GM21576 (cell line): ENCODE data around the gene STOML2.

Experiments used
- ATAC-seq: cut with Tn5 transposase; IDR thresholded peaks from one replicate; pipeline ENCODE4 v1.9.1; 2021; ENCODE audit warnings: mild to moderate bottlenecking, moderate library complexity; ENCODE audit not compliant: unreplicated experiment

STOML2 gene

GRCh38 chr9:35072461-35073278, 30.3 kb downstream of the STOML2 start, which contains the start of gene VCP:
VCP (minus strand) TSS chr9:35072625; CDS start chr9:35072353, 272 bp downstream.
- peak; percentile 87 for ATAC-seq

- ATAC-seq, result peak; percentile 48
These were observed 31.0 kb downstream of the STOML2 start for GRCh38 chr9:35071814-35072460.

DNA sequence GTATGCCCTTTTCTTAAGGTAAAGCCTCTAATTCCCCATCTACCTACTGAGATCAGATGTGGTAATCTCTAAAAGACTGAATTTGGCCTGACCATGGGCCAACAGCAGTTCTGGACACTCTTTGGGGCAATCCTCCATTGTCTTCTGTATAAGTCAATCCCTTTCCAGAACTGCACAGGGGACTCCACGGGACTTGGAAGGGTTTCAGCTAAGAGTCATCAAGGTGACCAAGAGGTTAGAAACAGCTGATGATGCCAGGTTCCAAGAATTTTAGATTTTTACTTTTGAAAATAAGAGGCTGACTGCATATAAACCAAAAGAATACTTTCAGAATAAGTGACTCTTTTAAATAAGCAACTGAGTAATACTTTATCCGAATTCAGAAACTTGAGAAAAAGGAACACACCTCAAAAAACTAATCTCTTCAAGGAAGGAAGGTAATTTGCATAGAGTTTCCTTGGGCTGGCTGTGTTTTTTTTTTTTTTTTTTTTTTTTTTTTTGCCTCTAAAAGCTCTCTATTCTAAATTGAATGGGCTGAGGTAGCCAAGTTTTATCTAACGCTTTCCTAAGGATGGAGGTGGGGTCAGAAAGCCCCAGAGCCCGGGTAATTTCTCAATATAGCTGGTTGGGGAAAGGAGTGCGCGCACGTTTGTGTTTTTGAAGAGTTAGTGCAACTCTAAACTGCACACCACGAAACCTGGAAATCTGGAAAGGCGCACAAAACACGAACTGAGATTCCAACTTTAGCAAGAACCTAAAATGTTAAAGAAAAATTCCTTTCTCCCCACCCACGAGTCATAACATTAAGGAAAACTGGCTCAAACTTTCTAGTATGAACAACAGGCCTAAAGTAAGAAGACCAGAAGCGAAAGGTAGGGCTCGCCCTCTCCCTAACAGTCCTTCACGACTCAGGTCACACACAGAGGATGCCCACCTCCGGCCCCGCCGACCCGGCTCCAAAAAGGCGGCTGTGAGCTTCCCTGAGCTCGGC, 31.8 kb downstream of the STOML2 start:
- no peak for ATAC-seq

DNA sequence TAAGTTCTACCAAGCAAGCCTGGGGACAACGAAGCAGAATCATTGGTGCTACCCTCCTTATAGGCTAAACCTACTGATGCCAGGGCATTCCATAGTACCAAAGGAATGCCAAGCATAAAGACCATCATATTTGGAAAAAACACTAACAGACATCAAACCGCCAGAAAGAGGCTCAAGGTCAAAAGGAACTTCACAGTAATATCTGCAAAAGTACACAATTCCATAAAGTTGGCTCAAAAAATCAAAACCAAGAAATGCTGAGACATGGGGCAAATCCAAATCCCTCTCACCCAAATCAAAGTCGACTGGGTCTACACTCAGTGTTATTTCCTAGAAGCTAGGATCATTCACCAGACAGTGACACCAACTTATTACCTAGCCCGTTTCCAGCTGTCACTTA, 33.9 kb downstream of the STOML2 start:
- ATAC-seq, result no peak

- no peak for ATAC-seq
These were observed 35.9 kb downstream of the STOML2 start for GRCh38 chr9:35067056-35067455.

- ATAC-seq, result no peak
These were observed 42.3 kb downstream of the STOML2 start for GRCh38 chr9:35060548-35061207.

DNA sequence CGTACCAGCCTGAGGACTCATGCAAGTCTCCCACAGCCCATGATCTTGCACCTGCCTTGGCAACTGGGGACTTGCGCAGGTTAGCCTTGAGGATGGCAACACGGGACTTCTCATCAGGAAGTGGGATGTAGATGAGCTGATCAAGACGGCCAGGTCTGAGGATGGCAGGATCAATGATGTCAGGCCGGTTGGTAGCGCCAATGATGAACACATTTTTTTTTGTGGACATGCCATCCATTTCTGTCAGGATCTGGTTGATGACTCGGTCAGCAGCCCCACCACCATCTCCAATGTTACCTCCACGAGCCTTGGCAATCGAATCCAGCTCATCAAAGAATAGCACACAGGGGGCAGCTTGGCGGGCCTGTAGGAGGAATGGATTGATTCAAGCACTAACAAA, 43.5 kb downstream of the STOML2 start:
- ATAC-seq, result no peak

- ATAC-seq, result no peak
These were observed 45.7 kb downstream of the STOML2 start for GRCh38 chr9:35057271-35057620.

DNA sequence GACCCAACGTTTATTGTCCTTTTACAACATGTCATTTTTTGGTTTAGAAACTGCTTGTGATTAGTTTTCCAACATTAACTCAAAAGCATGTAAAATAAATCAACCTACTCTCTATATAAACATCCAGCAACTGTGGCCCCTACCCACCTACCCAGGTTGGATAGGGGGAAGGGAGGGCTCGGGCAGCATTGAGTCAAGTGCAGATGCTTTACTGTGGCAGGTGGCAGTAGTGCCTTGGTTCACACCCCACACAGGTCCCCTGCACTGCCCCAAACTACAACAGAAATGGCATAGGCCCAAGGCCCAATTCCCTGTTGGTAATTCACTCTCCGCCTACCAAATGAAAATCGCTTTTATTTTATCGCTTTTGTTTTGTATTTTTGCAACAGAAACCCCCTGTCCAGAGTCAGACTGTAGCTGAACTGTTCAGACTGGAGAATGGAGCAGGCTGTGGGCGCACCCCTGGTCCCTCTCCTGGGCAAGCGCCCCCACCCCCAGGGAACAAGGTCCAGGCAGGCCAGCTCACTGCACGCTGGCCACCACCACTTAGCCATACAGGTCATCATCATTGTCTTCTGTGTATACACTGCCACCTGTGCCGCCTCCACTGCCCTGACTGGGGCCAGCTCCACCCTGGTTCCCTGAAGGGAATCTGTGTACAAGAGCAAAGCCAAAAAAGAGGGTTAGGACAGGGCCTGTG, 46.2 kb downstream of the STOML2 start:
- ATAC-seq, result no peak

DNA sequence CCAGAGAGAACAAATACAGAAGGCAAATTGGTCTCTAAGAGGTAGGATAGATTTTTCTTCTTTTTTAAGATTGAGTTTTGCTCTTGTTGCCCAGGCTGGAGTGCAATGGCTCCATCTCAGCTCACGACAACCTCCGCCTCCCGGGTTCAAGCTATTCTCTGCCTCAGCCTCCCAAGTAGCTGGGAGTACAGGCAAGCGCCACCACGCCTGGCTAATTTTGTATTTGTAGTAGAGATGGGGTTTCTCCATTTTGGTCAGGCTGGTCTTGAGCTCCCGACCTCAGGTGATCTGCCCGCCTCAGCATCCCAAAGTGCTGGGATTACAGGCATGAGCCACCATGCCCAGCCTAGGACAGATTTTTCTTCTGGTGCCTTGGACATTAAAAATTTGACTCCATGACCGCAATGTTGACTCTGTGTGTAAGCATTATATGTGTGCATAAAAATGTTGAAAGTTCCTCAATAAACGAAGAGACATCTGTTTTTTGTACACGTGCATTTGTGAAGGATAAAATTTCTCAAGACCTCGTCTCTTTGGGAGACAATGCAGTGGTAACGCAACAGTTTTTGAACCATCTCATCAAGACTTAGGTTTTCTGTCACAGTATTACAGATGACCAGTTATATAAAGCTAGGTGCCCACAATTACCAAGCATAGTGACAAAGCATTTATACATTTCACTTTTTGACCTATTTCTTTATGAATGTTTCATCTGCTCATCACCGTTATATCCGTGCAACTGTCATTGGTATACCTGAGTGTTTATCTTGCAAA, 47.9 kb downstream of the STOML2 start:
- ATAC-seq, result no peak

DNA sequence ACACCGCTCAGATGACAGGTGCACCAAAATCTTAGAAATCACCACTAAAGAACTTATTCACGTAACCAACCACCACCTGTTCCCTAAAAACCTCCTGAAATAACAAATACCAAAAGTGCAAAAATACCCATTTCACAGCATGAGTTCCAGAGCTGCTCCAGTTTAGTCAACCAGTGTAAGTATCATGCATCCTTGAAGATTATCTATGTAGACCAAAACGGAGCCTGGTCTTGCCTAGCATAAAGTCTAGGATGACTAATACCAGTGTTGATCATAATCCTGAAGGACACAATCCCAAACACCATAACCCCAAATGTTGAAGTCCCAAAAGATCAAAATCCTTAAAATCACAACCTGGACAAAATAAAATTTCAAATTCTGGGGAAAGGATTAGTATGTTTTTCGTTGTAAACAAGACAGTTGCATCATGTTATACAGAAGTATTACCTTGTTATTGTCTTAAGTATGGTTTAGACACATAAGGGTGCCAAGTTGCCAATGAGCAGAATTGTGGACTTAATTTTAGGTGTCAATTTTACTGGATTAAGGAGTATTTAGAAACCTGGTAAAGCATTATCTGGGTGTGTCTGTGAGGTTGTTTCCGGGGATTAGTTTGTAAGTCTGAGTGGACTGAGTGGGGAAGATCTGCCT, 48.6 kb downstream of the STOML2 start:
- ATAC-seq, result no peak

GRCh38 chr9:35051069-35051967, 51.6 kb downstream of the STOML2 start:
- no peak for ATAC-seq
